Measurements from ENCODE around the gene ARHGEF25.
"Not testable (repeated sequence)": the region's sequence is repeated elsewhere in the genome, so short reads cannot be mapped to it uniquely, and the experiment has no call there.

The ARHGEF25 gene

GRCh38 chr12:57611108-57611826 lies at the start of gene ARHGEF25:
TSS of gene ARHGEF25 (plus strand) at chr12:57611435. CDS start at chr12:57611895, 460 bp downstream.
- H3K27me3 ChIP-seq (ENCODE audit: control insufficient read depth, insufficient read depth, low read length) = peaks cover 3% of the 10 kb centered on the region
- peak within 1 kb of the TSS; percentile 100 for H3K27ac ChIP-seq (ENCODE audit: low read depth, low read length)
- peak within 1 kb of the TSS; percentile 53 for H3K4me3 ChIP-seq (ENCODE audit: low read length)
- H3K9ac ChIP-seq (ENCODE audit: low read length) = peak within 1 kb of the TSS; percentile 55
- peaks cover 23% of the 10 kb centered on the region for H3K4me1 ChIP-seq (ENCODE audit: control insufficient read depth, insufficient read depth, low read length)
- H3K36me3 ChIP-seq (ENCODE audit: control insufficient read depth, insufficient read depth, low read length) = peaks cover 14% of the 10 kb centered on the region

- Histone ChIP-seq H3K27ac (ENCODE audit: low read depth, low read length) (no peak overlapping the region), H3K4me3 (ENCODE audit: low read length) (no peak overlapping the region), H3K36me3 (ENCODE audit: control insufficient read depth, insufficient read depth, low read length) (no peaks in the 10 kb centered on the region), H3K9ac (ENCODE audit: low read length) (no peak overlapping the region), H3K27me3 (ENCODE audit: control insufficient read depth, insufficient read depth, low read length) (no peaks in the 10 kb centered on the region), H3K4me1 (ENCODE audit: control insufficient read depth, insufficient read depth, low read length) (no peaks in the 10 kb centered on the region)
These were observed 47.9 kb upstream of the ARHGEF25 start for GRCh38 chr12:57563358-57563757.

GRCh38 chr12:57564178-57564740 lies 47.0 kb upstream of the ARHGEF25 start:
- Histone ChIP-seq H3K4me3 (ENCODE audit: low read length) (no peak overlapping the region), H3K27ac (ENCODE audit: low read depth, low read length) (no peak overlapping the region), H3K27me3 (ENCODE audit: control insufficient read depth, insufficient read depth, low read length) (no peaks in the 10 kb centered on the region), H3K9ac (ENCODE audit: low read length) (no peak overlapping the region), H3K4me1 (ENCODE audit: control insufficient read depth, insufficient read depth, low read length) (no peaks in the 10 kb centered on the region), H3K36me3 (ENCODE audit: control insufficient read depth, insufficient read depth, low read length) (no peaks in the 10 kb centered on the region)

DNA sequence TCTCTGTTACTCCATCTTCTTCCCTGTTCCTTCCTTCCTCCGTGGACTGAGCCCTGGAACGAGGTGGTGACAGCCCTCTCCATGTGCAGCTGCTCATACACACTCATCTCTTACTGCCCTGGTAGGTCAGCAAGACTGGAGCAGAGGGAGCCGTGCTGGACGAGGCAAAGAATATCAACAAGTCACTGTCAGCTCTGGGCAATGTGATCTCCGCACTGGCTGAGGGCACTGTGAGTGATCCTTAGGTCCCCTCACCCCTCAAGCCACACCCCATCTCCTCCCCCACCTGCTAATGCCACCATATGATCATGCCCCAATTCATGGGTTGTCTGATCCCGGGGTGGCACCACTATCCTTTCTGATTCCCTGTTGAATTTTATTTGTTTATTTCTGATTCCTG lies 42.4 kb upstream of the ARHGEF25 start:
- no peaks in the 10 kb centered on the region for H3K36me3 ChIP-seq (ENCODE audit: control insufficient read depth, insufficient read depth, low read length)

GRCh38 chr12:57569858-57570257 lies 41.4 kb upstream of the ARHGEF25 start:
- Histone ChIP-seq H3K27me3 (ENCODE audit: control insufficient read depth, insufficient read depth, low read length) (no peaks in the 10 kb centered on the region), H3K27ac (ENCODE audit: low read depth, low read length) (no peak overlapping the region), H3K9ac (ENCODE audit: low read length) (no peak overlapping the region), H3K4me1 (ENCODE audit: control insufficient read depth, insufficient read depth, low read length) (no peaks in the 10 kb centered on the region), H3K4me3 (ENCODE audit: low read length) (no peak overlapping the region), H3K36me3 (ENCODE audit: control insufficient read depth, insufficient read depth, low read length) (no peaks in the 10 kb centered on the region)

More for the DNA sequence above, 42.4 kb upstream of the ARHGEF25 start:
- Histone ChIP-seq H3K4me1 (ENCODE audit: control insufficient read depth, insufficient read depth, low read length) (no peaks in the 10 kb centered on the region), H3K9ac (ENCODE audit: low read length) (no peak overlapping the region), H3K27ac (ENCODE audit: low read depth, low read length) (no peak overlapping the region), H3K4me3 (ENCODE audit: low read length) (no peak overlapping the region), H3K27me3 (ENCODE audit: control insufficient read depth, insufficient read depth, low read length) (no peaks in the 10 kb centered on the region)

DNA sequence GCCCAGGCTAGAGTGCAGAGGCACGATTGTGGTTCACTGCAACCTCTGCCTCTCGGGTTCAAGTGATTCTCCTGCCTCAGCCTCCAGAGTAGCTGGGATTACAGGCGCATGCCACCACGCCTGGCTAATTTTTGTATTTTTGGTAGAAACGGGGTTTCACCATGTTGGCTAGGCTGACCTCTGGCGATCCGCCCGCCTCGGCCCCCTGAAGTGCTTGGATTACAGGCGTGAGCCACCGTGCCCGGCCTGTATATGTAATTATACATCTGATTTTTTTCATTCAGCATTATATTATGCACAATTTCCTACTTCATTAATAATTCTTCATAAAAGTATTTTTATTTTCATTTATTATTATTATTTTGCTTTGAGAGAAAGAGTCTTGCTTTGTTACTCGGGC lies 40.8 kb upstream of the ARHGEF25 start:
- H3K27ac ChIP-seq (ENCODE audit: low read depth, low read length); H3K27me3 ChIP-seq (ENCODE audit: control insufficient read depth, insufficient read depth, low read length); H3K4me1 ChIP-seq (ENCODE audit: control insufficient read depth, insufficient read depth, low read length); H3K9ac ChIP-seq (ENCODE audit: low read length); H3K36me3 ChIP-seq (ENCODE audit: control insufficient read depth, insufficient read depth, low read length); H3K4me3 ChIP-seq (ENCODE audit: low read length): not testable (repeated sequence)

- H3K9ac ChIP-seq (ENCODE audit: low read length) = no peak overlapping the region
- no peaks in the 10 kb centered on the region for H3K4me1 ChIP-seq (ENCODE audit: control insufficient read depth, insufficient read depth, low read length)
- H3K4me3 ChIP-seq (ENCODE audit: low read length) = no peak overlapping the region
- H3K36me3 ChIP-seq (ENCODE audit: control insufficient read depth, insufficient read depth, low read length) = no peaks in the 10 kb centered on the region
- no peaks in the 10 kb centered on the region for H3K27me3 ChIP-seq (ENCODE audit: control insufficient read depth, insufficient read depth, low read length)
- H3K27ac ChIP-seq (ENCODE audit: low read depth, low read length) = no peak overlapping the region
These were observed 39.1 kb upstream of the ARHGEF25 start for GRCh38 chr12:57571926-57572762.

- H3K4me1 ChIP-seq (ENCODE audit: control insufficient read depth, insufficient read depth, low read length) = no peaks in the 10 kb centered on the region
- H3K36me3 ChIP-seq (ENCODE audit: control insufficient read depth, insufficient read depth, low read length) = no peaks in the 10 kb centered on the region
- no peak overlapping the region for H3K27ac ChIP-seq (ENCODE audit: low read depth, low read length)
- no peaks in the 10 kb centered on the region for H3K27me3 ChIP-seq (ENCODE audit: control insufficient read depth, insufficient read depth, low read length)
- H3K9ac ChIP-seq (ENCODE audit: low read length) = no peak overlapping the region
- no peak overlapping the region for H3K4me3 ChIP-seq (ENCODE audit: low read length)
These were observed 36.4 kb upstream of the ARHGEF25 start for GRCh38 chr12:57574795-57575194.

GRCh38 chr12:57575771-57576612 lies 35.2 kb upstream of the ARHGEF25 start:
- H3K27me3 ChIP-seq (ENCODE audit: control insufficient read depth, insufficient read depth, low read length) = no peaks in the 10 kb centered on the region
- H3K4me3 ChIP-seq (ENCODE audit: low read length) = no peak overlapping the region
- H3K9ac ChIP-seq (ENCODE audit: low read length) = no peak overlapping the region
- no peaks in the 10 kb centered on the region for H3K4me1 ChIP-seq (ENCODE audit: control insufficient read depth, insufficient read depth, low read length)
- H3K36me3 ChIP-seq (ENCODE audit: control insufficient read depth, insufficient read depth, low read length) = no peaks in the 10 kb centered on the region
- no peak overlapping the region for H3K27ac ChIP-seq (ENCODE audit: low read depth, low read length)

DNA sequence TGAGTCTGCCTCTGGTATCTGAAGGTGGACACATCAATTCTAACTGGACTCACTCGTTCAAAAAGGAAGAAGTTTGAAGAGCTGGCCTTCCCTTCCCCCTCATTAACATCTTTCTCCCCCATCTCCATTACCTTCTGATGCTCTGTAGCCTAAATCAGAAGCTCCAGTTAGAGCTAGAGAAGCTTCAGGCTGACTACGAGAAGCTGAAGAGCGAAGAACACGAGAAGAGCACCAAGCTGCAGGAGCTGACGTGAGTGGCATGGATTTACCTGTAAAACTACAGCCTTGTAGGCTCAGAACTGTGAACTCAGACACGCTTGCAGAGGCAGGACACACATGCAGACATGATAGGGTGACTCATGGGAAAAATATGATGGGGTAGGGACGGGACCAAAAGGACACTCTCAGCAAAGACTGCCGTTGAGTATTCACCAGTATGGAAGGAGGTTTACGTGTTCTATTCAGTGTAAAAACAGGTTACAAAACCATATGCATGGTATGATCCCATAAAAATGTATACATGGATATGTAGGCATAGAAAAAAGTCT lies 34.5 kb upstream of the ARHGEF25 start:
- H3K4me1 ChIP-seq (ENCODE audit: control insufficient read depth, insufficient read depth, low read length) = no peaks in the 10 kb centered on the region
- no peaks in the 10 kb centered on the region for H3K36me3 ChIP-seq (ENCODE audit: control insufficient read depth, insufficient read depth, low read length)
- H3K9ac ChIP-seq (ENCODE audit: low read length) = no peak overlapping the region
- H3K4me3 ChIP-seq (ENCODE audit: low read length) = no peak overlapping the region
- no peak overlapping the region for H3K27ac ChIP-seq (ENCODE audit: low read depth, low read length)
- no peaks in the 10 kb centered on the region for H3K27me3 ChIP-seq (ENCODE audit: control insufficient read depth, insufficient read depth, low read length)

GRCh38 chr12:57577981-57578758 lies 33.1 kb upstream of the ARHGEF25 start:
- H3K36me3 ChIP-seq (ENCODE audit: control insufficient read depth, insufficient read depth, low read length) = no peaks in the 10 kb centered on the region
- no peak overlapping the region for H3K27ac ChIP-seq (ENCODE audit: low read depth, low read length)
- H3K27me3 ChIP-seq (ENCODE audit: control insufficient read depth, insufficient read depth, low read length) = no peaks in the 10 kb centered on the region
- no peak overlapping the region for H3K9ac ChIP-seq (ENCODE audit: low read length)
- no peaks in the 10 kb centered on the region for H3K4me1 ChIP-seq (ENCODE audit: control insufficient read depth, insufficient read depth, low read length)
- H3K4me3 ChIP-seq (ENCODE audit: low read length) = no peak overlapping the region

All from rectal smooth muscle tissue (tissue), 1 donor.